ENCODE measurements around the gene MIPEP. TPM values are rescaled to one million over a fixed set of nuclear protein-coding genes. Genes with fewer than 3 reads are reported as not detected.
"Not testable (repeated sequence)": the region's sequence is repeated elsewhere in the genome, so short reads cannot be mapped to it uniquely, and the experiment has no call there.

The MIPEP gene
- total RNA-seq, 1 donor from 2014 or later: 7.8 TPM

- H3K27me3 Mint-ChIP-seq (ENCODE audit: insufficient read depth): no peaks in the 10 kb centered on the region
- no peaks in the 10 kb centered on the region for H3K4me1 Mint-ChIP-seq (ENCODE audit: low read depth)
- intact Hi-C loops (cut with micrococcal nuclease): no loop called here
- H3K4me3 Mint-ChIP-seq: no peak overlapping the region
- no peak overlapping the region for H3K27ac Mint-ChIP-seq
- H3K36me3 Mint-ChIP-seq (ENCODE audit: low read depth): no peaks in the 10 kb centered on the region
- no peak for DNase-seq (ENCODE audit: low spot score)
- H3K9me3 Mint-ChIP-seq: no peaks in the 10 kb centered on the region
These were observed 118.2 kb downstream of the MIPEP start for GRCh38 chr13:23770973-23771372.

- intact Hi-C loops (cut with micrococcal nuclease): no loop called here
- Mint-ChIP-seq H3K27ac (no peak overlapping the region), H3K36me3 (ENCODE audit: low read depth) (no peaks in the 10 kb centered on the region), H3K9me3 (no peaks in the 10 kb centered on the region), H3K4me3 (no peak overlapping the region), H3K27me3 (ENCODE audit: insufficient read depth) (no peaks in the 10 kb centered on the region), H3K4me1 (ENCODE audit: low read depth) (no peaks in the 10 kb centered on the region)
- no peak for DNase-seq (ENCODE audit: low spot score)
These were observed 118.8 kb downstream of the MIPEP start for GRCh38 chr13:23770428-23770827.

- DNase-seq (ENCODE audit: low spot score): no peak
- Mint-ChIP-seq H3K9me3 (no peaks in the 10 kb centered on the region), H3K4me3 (no peak overlapping the region), H3K4me1 (ENCODE audit: low read depth) (no peaks in the 10 kb centered on the region), H3K27me3 (ENCODE audit: insufficient read depth) (no peaks in the 10 kb centered on the region), H3K36me3 (ENCODE audit: low read depth) (no peaks in the 10 kb centered on the region), H3K27ac (no peak overlapping the region)
- intact Hi-C loops (cut with micrococcal nuclease): no loop called here
These were observed 119.8 kb downstream of the MIPEP start for GRCh38 chr13:23769401-23769800.

GRCh38 chr13:23767838-23768237, 121.4 kb downstream of the MIPEP start:
- Mint-ChIP-seq H3K4me3 (no peak overlapping the region), H3K27me3 (ENCODE audit: insufficient read depth) (no peaks in the 10 kb centered on the region), H3K9me3 (no peaks in the 10 kb centered on the region), H3K4me1 (ENCODE audit: low read depth) (no peaks in the 10 kb centered on the region), H3K36me3 (ENCODE audit: low read depth) (no peaks in the 10 kb centered on the region), H3K27ac (no peak overlapping the region)
- intact Hi-C loops (cut with micrococcal nuclease): no loop called here
- no peak for DNase-seq (ENCODE audit: low spot score)

GRCh38 chr13:23766939-23767338, 122.3 kb downstream of the MIPEP start:
- H3K36me3 Mint-ChIP-seq (ENCODE audit: low read depth): no peaks in the 10 kb centered on the region
- DNase-seq (ENCODE audit: low spot score): no peak
- H3K27me3 Mint-ChIP-seq (ENCODE audit: insufficient read depth): no peaks in the 10 kb centered on the region
- intact Hi-C loops (cut with micrococcal nuclease): no loop called here
- H3K27ac Mint-ChIP-seq: no peak overlapping the region
- no peaks in the 10 kb centered on the region for H3K9me3 Mint-ChIP-seq
- no peak overlapping the region for H3K4me3 Mint-ChIP-seq
- no peaks in the 10 kb centered on the region for H3K4me1 Mint-ChIP-seq (ENCODE audit: low read depth)

- H3K36me3 Mint-ChIP-seq (ENCODE audit: low read depth): no peaks in the 10 kb centered on the region
- H3K27ac Mint-ChIP-seq: no peak overlapping the region
- DNase-seq (ENCODE audit: low spot score): no peak
- H3K4me3 Mint-ChIP-seq: no peak overlapping the region
- intact Hi-C loops (cut with micrococcal nuclease): no loop called here
- no peaks in the 10 kb centered on the region for H3K4me1 Mint-ChIP-seq (ENCODE audit: low read depth)
- no peaks in the 10 kb centered on the region for H3K27me3 Mint-ChIP-seq (ENCODE audit: insufficient read depth)
- H3K9me3 Mint-ChIP-seq: no peaks in the 10 kb centered on the region
These were observed 122.9 kb downstream of the MIPEP start for GRCh38 chr13:23766283-23766682.

- Mint-ChIP-seq H3K4me1 (ENCODE audit: low read depth) (no peaks in the 10 kb centered on the region), H3K36me3 (ENCODE audit: low read depth) (no peaks in the 10 kb centered on the region), H3K4me3 (no peak overlapping the region), H3K9me3 (no peaks in the 10 kb centered on the region), H3K27me3 (ENCODE audit: insufficient read depth) (no peaks in the 10 kb centered on the region), H3K27ac (no peak overlapping the region)
- intact Hi-C loops (cut with micrococcal nuclease): no loop called here
- DNase-seq (ENCODE audit: low spot score): no peak
These were observed 123.7 kb downstream of the MIPEP start for GRCh38 chr13:23765531-23765930.

- Mint-ChIP-seq H3K4me3 (no peak overlapping the region), H3K27ac (no peak overlapping the region), H3K4me1 (ENCODE audit: low read depth) (no peaks in the 10 kb centered on the region), H3K36me3 (ENCODE audit: low read depth) (no peaks in the 10 kb centered on the region), H3K27me3 (ENCODE audit: insufficient read depth) (no peaks in the 10 kb centered on the region), H3K9me3 (no peaks in the 10 kb centered on the region)
- intact Hi-C loops (cut with micrococcal nuclease): no loop called here
- no peak for DNase-seq (ENCODE audit: low spot score)
These were observed 125.9 kb downstream of the MIPEP start for GRCh38 chr13:23763318-23763717.

GRCh38 chr13:23761760-23762159, 127.4 kb downstream of the MIPEP start:
- H3K36me3 Mint-ChIP-seq (ENCODE audit: low read depth); H3K27ac Mint-ChIP-seq; intact Hi-C loops (cut with micrococcal nuclease); DNase-seq (ENCODE audit: low spot score); H3K9me3 Mint-ChIP-seq; H3K4me1 Mint-ChIP-seq (ENCODE audit: low read depth); H3K27me3 Mint-ChIP-seq (ENCODE audit: insufficient read depth); H3K4me3 Mint-ChIP-seq: not testable (repeated sequence)

GRCh38 chr13:23760000-23760399, 129.2 kb downstream of the MIPEP start:
- intact Hi-C loops (cut with micrococcal nuclease): no loop called here
- H3K4me1 Mint-ChIP-seq (ENCODE audit: low read depth): no peaks in the 10 kb centered on the region
- H3K27me3 Mint-ChIP-seq (ENCODE audit: insufficient read depth): no peaks in the 10 kb centered on the region
- no peaks in the 10 kb centered on the region for H3K9me3 Mint-ChIP-seq
- no peak overlapping the region for H3K27ac Mint-ChIP-seq
- DNase-seq (ENCODE audit: low spot score): no peak
- H3K36me3 Mint-ChIP-seq (ENCODE audit: low read depth): no peaks in the 10 kb centered on the region
- H3K4me3 Mint-ChIP-seq: no peak overlapping the region

- H3K36me3 Mint-ChIP-seq (ENCODE audit: low read depth): no peaks in the 10 kb centered on the region
- no peaks in the 10 kb centered on the region for H3K27me3 Mint-ChIP-seq (ENCODE audit: insufficient read depth)
- no peak overlapping the region for H3K4me3 Mint-ChIP-seq
- intact Hi-C loops (cut with micrococcal nuclease): no loop called here
- H3K9me3 Mint-ChIP-seq: no peaks in the 10 kb centered on the region
- H3K27ac Mint-ChIP-seq: no peak overlapping the region
- peaks cover 2% of the 10 kb centered on the region for H3K4me1 Mint-ChIP-seq (ENCODE audit: low read depth)
- no peak for DNase-seq (ENCODE audit: low spot score)
These were observed 130.2 kb downstream of the MIPEP start for GRCh38 chr13:23758798-23759527.

GRCh38 chr13:23754997-23755396, 134.2 kb downstream of the MIPEP start:
- intact Hi-C loops (cut with micrococcal nuclease): loop anchor here (5.0 kb wide), 3 partner anchors 227 to 432 kb away; no protein-coding TSS in a partner anchor
- no peak for DNase-seq (ENCODE audit: low spot score)
- Mint-ChIP-seq H3K4me3 (no peak overlapping the region), H3K27me3 (ENCODE audit: insufficient read depth) (no peaks in the 10 kb centered on the region), H3K27ac (no peak overlapping the region), H3K36me3 (ENCODE audit: low read depth) (peaks cover 2% of the 10 kb centered on the region), H3K9me3 (no peaks in the 10 kb centered on the region), H3K4me1 (ENCODE audit: low read depth) (peaks cover 29% of the 10 kb centered on the region)

GRCh38 chr13:23754506-23754905, 134.7 kb downstream of the MIPEP start:
- H3K4me3 Mint-ChIP-seq: no peak overlapping the region
- no peak overlapping the region for H3K27ac Mint-ChIP-seq
- no peaks in the 10 kb centered on the region for H3K9me3 Mint-ChIP-seq
- DNase-seq (ENCODE audit: low spot score): no peak
- peaks cover 4% of the 10 kb centered on the region for H3K27me3 Mint-ChIP-seq (ENCODE audit: insufficient read depth)
- intact Hi-C loops (cut with micrococcal nuclease): loop anchor here (5.0 kb wide), 3 partner anchors 228 to 433 kb away; no protein-coding TSS in a partner anchor
- H3K4me1 Mint-ChIP-seq (ENCODE audit: low read depth): peaks cover 29% of the 10 kb centered on the region
- H3K36me3 Mint-ChIP-seq (ENCODE audit: low read depth): peaks cover 2% of the 10 kb centered on the region

GRCh38 chr13:23753458-23753857, 135.7 kb downstream of the MIPEP start:
- no peak for DNase-seq (ENCODE audit: low spot score)
- Mint-ChIP-seq H3K4me3 (no peak overlapping the region), H3K9me3 (no peaks in the 10 kb centered on the region), H3K27me3 (ENCODE audit: insufficient read depth) (peaks cover 4% of the 10 kb centered on the region), H3K4me1 (ENCODE audit: low read depth) (peaks cover 29% of the 10 kb centered on the region), H3K27ac (no peak overlapping the region), H3K36me3 (ENCODE audit: low read depth) (peaks cover 2% of the 10 kb centered on the region)
- intact Hi-C loops (cut with micrococcal nuclease): loop anchor here (2.0 to 5.0 kb wide), 4 partner anchors 135 to 434 kb away; partner anchors contain the start of gene MIPEP
